Breast epithelium (tissue), 4 donors: ENCODE data around the gene CBFA2T2. TPM values are rescaled to one million over a fixed set of nuclear protein-coding genes. Genes with fewer than 3 reads are reported as not detected.
"Not testable (repeated sequence)": the region's sequence is repeated elsewhere in the genome, so short reads cannot be mapped to it uniquely, and the experiment has no call there.

Experiments used
- DNase-seq, 2 donors: peaks; one replicate each; pipeline ENCODE4 v3.0.0-alpha.2; 2019; ENCODE audit warnings: low spot score in 2 of 2
- H3K27ac ChIP-seq, 2 donors: fragments of 200-600 bp; sonication (generic) in 1 of 2; one replicate each; pipeline ENCODE4 v1.5.1; 2016 to 2019; ENCODE audit warnings: mild to moderate bottlenecking in 1 of 2
- H3K27me3 ChIP-seq, 2 donors: fragments of 200-600 bp; sonication (generic) in 1 of 2; one replicate each; pipeline versions ENCODE4 v1.5.1 to v1.6.0; 2017 to 2019; ENCODE audit warnings: control low read depth in 1 of 2, mild to moderate bottlenecking in 1 of 2
- H3K36me3 ChIP-seq: fragments of 200-600 bp; one replicate; pipeline ENCODE4 v1.5.1; 2019
- H3K4me1 ChIP-seq, 2 donors: fragments of 200-600 bp; sonication (generic); one replicate each; pipeline ENCODE4 v1.5.1; 2016 to 2019; ENCODE audit warnings: control low read depth in 1 of 2
- H3K4me3 ChIP-seq, 3 donors: fragments of 200-600 bp; sonication (generic); 1 replicate in 2 of 3; 2 replicates in 1 of 3; pipeline ENCODE4 v1.5.1; 2016 to 2019; ENCODE audit warnings: mild to moderate bottlenecking in 3 of 3, moderate library complexity in 2 of 3
- H3K9me3 ChIP-seq, 2 donors: fragments of 200-600 bp; sonication (generic) in 1 of 2; one replicate each; pipeline ENCODE4 v1.5.1; 2016 to 2019; ENCODE audit warnings: control low read depth in 1 of 2
- CTCF ChIP-seq, 3 donors: fragments of 450-650 bp; IDR thresholded peaks; one replicate each; pipeline ENCODE4 v1.5.1; 2016 to 2017; ENCODE audit warnings: antibody characterized with exemption in 3 of 3, mild to moderate bottlenecking in 3 of 3, moderate library complexity in 3 of 3
- POLR2A ChIP-seq: fragments of 450-650 bp; IDR thresholded peaks from one replicate; pipeline ENCODE4 v1.6.1; 2016; ENCODE audit warnings: antibody characterized with exemption, mild to moderate bottlenecking, moderate library complexity
- POLR2AphosphoS5 ChIP-seq, 3 donors: sonication (generic); formaldehyde crosslinking; IDR thresholded peaks; one replicate each; pipeline ENCODE4 v1.6.1; 2017; ENCODE audit warnings: antibody characterized with exemption in 3 of 3
- intact Hi-C: fragments of 100-400 bp; cut with DNase I; formaldehyde crosslinking; loops from one replicate; pipeline ENCODE4 v1.15.1; 2023; ENCODE audit warnings: low total_unique reads
- total RNA-seq, 3 donors: library from RNA; depleted of rRNA; stranded (reverse); fragments of >200 nt; gene quantifications; one replicate each; pipeline ENCODE4 v1.1.0, GENCODE V29; 2016

The CBFA2T2 gene
- total RNA-seq, 3 donors from 2014 or later, result 10.9 to 20.9 (median 17.0) TPM

GRCh38 chr20:33503564-33503963 is 13.7 kb downstream of the CBFA2T2 start:
- TF ChIP-seq CTCF (IDR thresholded peaks at IDR 0.05) (no peak), POLR2AphosphoS5 (IDR thresholded peaks at IDR 0.05) (no peak), POLR2A (no peak)
- no peaks in the 10 kb centered on the region for H3K4me1 ChIP-seq
- no peaks in the 10 kb centered on the region for H3K9me3 ChIP-seq
- no peak for DNase-seq
- no peaks in the 10 kb centered on the region for H3K36me3 ChIP-seq
- H3K27ac ChIP-seq, result no peak overlapping the region
- no peaks in the 10 kb centered on the region for H3K27me3 ChIP-seq
- intact Hi-C loops, result no loop called here
- no peak overlapping the region for H3K4me3 ChIP-seq

- H3K4me3 ChIP-seq, result no peak overlapping the region
Observed at GRCh38 chr20:33506576-33506975, 16.7 kb downstream of the CBFA2T2 start.

GRCh38 chr20:33507461-33507860 is 17.6 kb downstream of the CBFA2T2 start:
- H3K27ac ChIP-seq, result no peak overlapping the region
- no peak overlapping the region for H3K4me3 ChIP-seq
- H3K36me3 ChIP-seq, result no peaks in the 10 kb centered on the region
- no peak for TF ChIP-seq POLR2A
- TF ChIP-seq CTCF (IDR thresholded peaks at IDR 0.05), result no peak
- no peak for TF ChIP-seq POLR2AphosphoS5 (IDR thresholded peaks at IDR 0.05)
- DNase-seq, result no peak
- no peaks in the 10 kb centered on the region for H3K9me3 ChIP-seq
- no peaks in the 10 kb centered on the region for H3K27me3 ChIP-seq
- no peaks in the 10 kb centered on the region for H3K4me1 ChIP-seq
- intact Hi-C loops, result no loop called here

More at GRCh38 chr20:33506576-33506975, 16.7 kb downstream of the CBFA2T2 start:
- Histone ChIP-seq H3K9me3 (no peaks in the 10 kb centered on the region), H3K4me1 (no peaks in the 10 kb centered on the region), H3K36me3 (no peaks in the 10 kb centered on the region), H3K27ac (no peak overlapping the region), H3K27me3 (no peaks in the 10 kb centered on the region)
- no peak for TF ChIP-seq CTCF (IDR thresholded peaks at IDR 0.05)
- TF ChIP-seq POLR2A, result no peak
- no peak for TF ChIP-seq POLR2AphosphoS5 (IDR thresholded peaks at IDR 0.05)
- DNase-seq, result no peak
- intact Hi-C loops, result no loop called here

- H3K27ac ChIP-seq, H3K9me3 ChIP-seq, H3K4me3 ChIP-seq, H3K4me1 ChIP-seq, intact Hi-C loops, H3K36me3 ChIP-seq, H3K27me3 ChIP-seq, DNase-seq: not testable (repeated sequence)
Observed at GRCh38 chr20:33508015-33508414, 18.1 kb downstream of the CBFA2T2 start.

- intact Hi-C loops, H3K9me3 ChIP-seq, H3K4me3 ChIP-seq, H3K27me3 ChIP-seq, DNase-seq, H3K27ac ChIP-seq, H3K4me1 ChIP-seq, H3K36me3 ChIP-seq: not testable (repeated sequence)
Observed at GRCh38 chr20:33509057-33509456, 19.2 kb downstream of the CBFA2T2 start.

- H3K27me3 ChIP-seq, H3K27ac ChIP-seq, DNase-seq, intact Hi-C loops, H3K4me1 ChIP-seq, H3K36me3 ChIP-seq, H3K4me3 ChIP-seq, H3K9me3 ChIP-seq: not testable (repeated sequence)
Observed at GRCh38 chr20:33511876-33512275, 22.0 kb downstream of the CBFA2T2 start.

GRCh38 chr20:33515569-33516216 is 25.8 kb downstream of the CBFA2T2 start:
- TF ChIP-seq POLR2A (no peak), CTCF (IDR thresholded peaks at IDR 0.05) (no peak), POLR2AphosphoS5 (IDR thresholded peaks at IDR 0.05) (no peak)
- Histone ChIP-seq H3K27ac (no peak overlapping the region), H3K9me3 (no peaks in the 10 kb centered on the region), H3K4me3 (no peak overlapping the region), H3K27me3 (no peaks in the 10 kb centered on the region), H3K4me1 (no peaks in the 10 kb centered on the region), H3K36me3 (no peaks in the 10 kb centered on the region)
- intact Hi-C loops, result no loop called here
- no peak for DNase-seq
